ENCODE results near the gene CACNA1D.

The CACNA1D gene

DNA sequence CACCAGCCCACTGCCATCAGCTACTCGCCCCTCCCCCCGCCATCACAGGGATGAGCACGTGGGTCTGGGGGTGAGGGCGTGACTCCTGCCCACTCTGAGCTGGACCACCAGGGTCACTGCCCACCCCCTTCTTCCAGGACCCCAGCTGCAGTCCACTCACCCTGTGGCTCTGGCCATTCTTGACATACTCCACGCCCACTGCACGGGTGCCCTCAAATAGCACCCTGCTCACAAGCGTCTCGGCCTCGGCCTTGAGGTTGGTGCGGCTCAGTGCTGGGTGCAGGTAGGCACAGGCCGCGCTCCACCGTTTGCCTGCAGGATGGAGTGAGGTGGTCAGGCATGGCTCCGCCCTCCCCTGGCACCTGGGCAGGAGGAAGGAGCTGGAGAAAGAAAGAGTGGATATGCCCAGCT is 327.9 kb downstream of the CACNA1D start:
- DNase-seq (ENCODE audit: low read depth), result no peak

DNA sequence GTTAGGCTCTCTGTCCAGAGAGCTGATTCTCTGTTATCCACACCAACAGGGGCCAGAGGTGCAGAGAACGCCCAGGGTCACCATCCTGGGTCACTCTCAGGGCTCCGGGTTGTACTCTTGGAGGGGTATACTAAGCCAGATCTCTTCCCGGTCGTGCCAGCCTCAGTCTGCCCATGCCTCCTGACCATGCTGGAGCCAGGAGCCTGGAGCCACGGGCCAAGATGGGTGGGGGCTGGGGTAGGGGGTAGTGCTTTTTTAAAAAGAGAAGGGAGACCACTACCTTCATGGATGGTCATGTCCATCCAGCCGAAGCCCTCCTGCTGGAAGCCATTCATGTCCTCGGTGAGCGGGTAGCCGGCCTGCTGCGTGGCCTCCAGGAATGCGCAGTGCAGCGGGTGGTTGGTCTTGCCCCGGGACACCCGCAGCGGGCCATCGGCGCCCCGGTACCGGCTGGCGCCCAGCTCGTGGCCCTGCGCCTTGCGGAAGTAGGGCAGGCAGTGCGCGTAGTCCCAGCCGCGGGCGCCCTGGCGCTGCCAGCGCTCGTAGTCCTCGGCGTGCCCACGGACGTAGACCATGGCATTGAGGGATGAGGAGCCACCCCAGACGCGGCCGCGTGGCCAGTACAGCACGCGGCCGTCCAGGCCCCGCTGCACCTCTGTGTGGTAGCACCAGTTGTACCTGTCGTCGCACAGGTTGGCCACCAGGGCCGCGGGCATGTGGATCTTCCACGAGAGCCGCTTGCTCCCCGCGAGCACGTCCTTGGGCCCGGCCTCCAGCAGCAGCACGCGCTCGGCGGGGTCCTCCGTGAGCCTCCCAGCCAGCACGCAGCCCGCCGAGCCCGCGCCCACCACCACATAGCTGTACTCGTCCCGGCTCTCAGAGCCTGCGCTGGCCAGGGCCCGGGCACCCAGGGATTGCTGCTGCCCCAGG is 328.9 kb downstream of the CACNA1D start:
- DNase-seq (ENCODE audit: low read depth), result no peak

DNA sequence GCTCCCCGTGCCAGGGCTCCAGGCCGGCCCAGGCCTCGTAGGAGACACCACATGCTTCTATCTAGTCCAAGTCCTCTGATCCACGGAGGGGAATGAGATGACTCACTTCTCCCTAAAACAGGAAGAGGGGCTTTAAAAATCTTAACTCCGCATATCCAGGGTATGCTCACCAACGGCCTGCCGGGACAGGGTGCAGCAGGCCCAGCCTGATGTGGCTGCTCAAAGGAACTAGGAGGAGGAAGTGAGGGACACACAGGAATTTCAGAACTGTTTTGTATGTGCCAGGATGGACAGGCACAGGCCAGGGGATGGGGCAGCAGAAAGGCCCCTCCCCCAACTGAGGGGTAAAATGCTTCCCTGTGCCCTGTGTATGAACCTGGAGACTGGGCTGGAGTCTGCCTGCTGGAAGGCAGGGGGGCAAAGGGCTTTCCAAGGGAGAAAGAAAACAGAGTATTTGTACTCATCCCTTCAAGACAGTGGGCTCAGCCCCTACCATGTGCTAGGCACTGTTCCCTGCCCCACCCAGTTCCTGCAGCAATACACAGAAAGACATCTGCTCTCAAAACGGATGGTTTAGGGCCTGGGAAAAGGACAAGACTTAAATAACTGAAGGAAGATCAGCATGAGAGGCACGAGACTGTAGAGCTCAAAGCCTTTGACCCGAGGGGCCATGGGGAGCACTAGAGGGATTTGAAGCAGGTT is 329.7 kb downstream of the CACNA1D start:
- no peak for DNase-seq (ENCODE audit: low read depth)

DNA sequence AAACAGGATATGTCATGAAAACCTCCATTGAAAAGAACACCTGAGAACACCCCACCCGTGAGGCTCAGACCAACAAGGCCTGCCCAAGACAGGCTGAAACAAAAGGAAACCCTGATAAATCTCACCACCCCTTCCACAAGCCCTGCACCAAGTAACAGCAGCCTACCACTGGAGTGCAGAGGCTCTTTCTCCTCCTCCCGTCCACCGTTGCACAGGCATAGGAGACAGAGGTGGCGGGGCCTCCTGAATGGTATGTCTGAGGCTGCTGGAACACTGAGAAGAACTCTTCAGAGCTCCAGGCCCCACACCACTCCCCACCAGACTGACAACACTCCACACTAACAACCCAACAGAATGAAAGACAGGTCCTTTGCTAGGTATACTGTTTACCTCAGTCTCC is 330.4 kb downstream of the CACNA1D start:
- DNase-seq (ENCODE audit: low read depth), result no peak

DNA sequence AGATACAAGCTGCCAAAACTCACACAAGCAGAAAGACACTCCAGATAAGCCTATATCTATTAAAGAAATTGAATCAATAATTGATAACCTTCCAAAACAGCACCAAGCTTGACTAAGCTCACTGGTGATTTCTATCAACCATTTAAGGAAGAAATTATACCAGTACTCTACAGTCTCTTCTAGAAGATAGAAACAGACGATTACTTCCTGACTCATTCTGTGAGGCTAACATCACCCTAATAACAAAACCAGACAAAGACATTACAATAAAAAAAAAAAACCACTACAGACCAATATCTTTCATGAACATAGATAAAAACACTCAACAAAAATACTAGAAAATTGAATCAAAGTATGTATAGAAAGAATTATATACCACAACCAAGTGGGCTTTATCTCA is 331.6 kb downstream of the CACNA1D start:
- DNase-seq (ENCODE audit: low read depth), result no peak

DNA sequence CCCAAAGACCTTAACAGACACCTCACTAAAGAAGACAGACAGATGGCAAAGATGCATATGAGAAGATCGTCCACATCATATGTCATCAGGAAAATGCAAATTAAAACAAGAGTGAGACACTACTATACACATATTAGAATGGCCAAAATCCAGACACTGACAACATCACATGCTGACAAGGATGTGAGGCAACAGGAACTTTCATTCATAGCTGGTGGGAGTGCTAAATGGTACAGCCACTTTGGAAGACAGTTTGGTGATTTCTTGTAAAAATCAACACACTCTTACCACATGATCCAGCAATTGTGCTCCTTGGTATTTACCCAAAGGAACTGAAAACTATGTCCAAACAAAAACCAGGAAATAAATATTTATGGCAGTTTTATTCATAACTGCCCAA is 334.2 kb downstream of the CACNA1D start:
- no peak for DNase-seq (ENCODE audit: low read depth)

DNA sequence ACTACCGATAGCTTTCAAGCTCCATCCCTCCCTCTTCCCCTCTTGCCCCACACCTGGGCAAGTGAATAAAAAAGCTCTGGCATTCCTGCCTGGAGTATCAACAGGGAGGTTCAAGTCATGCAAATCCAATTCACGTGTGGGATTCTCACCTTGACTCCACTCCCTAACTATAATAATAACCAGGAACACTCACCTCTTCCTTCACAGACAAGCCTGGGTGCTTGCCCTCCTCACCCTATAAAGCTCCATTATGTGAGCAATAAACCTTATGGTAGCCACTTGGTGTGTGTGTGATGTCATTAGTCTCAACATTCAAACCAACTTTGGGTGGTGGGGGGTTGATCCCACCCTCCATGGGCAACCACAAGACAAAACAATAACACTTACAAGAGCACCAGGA is 335.2 kb downstream of the CACNA1D start:
- DNase-seq (ENCODE audit: low read depth), result no peak

DNA sequence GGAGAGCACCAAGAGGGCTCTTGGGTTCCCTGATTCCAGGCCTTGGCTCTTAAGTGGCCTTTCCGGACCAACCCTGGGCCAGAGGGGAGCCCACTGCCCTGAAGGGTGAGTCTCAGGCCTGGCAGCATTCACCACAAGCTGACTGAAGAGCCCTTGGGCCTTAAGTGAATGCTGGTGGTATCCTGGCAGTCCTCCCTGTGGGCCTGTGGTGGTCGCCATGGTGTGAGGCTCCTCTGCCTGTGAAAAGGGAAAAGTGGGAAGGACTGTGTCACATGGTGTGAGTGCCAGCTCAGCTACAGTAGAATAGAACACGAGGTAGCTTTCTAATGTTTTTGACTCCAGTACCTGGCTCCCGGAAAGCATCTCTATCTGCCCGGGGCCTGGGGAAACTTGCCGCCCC is 336.5 kb downstream of the CACNA1D start:
- no peak for DNase-seq (ENCODE audit: low read depth)

DNA sequence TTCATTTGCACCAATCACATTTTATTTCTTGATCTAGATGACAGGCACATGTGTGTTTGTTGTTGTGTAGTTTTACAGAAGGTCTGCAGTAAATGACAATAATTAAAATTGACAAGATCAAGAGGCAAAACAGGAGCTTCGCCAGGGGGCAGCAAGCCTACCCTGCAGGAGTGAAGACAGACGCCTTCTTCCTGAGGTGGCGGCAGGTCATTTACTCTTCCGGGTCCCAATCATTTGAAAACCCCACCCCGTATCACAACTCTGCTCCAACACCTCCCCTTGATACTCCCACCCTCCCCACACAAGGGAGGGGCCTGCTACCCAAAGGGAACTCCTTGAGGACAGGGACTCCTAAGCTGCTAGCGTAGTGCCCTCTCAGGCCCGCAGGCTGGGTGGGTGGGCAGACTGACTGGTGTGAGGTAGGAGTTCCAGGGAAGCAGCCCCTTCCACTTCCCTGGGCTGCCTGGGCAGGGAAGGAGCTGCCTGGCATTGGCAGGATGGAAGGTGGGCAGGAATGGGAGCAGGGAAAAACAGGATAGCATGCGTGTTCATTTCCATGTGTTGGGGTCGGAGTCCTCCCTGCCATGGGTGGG is 338.7 kb downstream of the CACNA1D start:
- no peak for DNase-seq (ENCODE audit: low read depth)

DNA sequence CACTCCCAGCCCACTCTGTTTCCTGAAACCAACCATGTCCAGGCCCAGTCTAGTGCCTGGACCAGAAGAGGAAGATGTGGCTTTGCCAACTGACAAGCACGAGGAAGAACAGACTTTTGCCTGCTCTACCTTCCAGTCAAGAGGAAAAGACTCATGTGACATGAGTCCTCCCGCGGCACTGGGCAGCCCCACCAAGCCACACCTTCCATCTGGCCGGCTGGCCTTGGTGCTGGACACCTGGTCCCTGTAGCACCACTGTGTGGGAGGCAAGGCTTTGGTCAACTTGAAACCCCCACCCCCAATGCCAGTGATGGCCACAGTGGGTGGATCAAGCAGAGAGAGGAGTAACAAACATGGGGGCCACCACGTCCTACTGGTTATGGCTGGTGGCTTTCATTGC is 339.3 kb downstream of the CACNA1D start:
- no peak for DNase-seq (ENCODE audit: low read depth)

DNA sequence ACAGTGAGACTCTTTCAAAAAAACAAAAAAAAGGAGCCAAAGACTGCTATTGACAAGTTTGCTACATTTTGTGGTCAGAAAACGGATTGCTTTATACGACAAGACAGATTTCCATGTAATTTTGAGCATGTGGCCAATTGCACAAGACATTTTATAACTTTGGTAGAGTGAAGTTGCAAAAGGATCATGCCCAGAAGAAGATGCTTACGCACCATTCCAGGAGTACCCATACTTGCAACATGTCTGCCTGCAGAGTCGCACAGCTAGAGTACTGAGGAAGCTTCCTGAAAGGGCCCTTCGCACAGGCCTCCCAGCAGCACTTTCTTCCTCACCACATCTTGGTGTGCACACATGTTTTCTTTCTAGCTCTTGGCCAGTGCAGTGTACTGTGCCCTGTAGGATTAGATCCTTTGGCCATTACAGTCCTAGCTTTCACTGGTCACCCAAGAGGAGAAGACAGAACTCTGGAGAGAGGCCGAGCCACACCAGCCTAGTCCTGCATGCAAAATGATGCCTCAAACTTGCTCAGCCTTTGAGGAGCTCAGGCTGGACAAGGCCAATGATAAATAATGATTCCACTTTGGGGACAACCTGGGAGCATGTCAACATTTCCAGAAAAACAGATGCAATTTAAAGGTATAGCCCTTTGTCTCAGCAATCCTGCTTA is 340.2 kb downstream of the CACNA1D start:
- DNase-seq (ENCODE audit: low read depth), result no peak

DNA sequence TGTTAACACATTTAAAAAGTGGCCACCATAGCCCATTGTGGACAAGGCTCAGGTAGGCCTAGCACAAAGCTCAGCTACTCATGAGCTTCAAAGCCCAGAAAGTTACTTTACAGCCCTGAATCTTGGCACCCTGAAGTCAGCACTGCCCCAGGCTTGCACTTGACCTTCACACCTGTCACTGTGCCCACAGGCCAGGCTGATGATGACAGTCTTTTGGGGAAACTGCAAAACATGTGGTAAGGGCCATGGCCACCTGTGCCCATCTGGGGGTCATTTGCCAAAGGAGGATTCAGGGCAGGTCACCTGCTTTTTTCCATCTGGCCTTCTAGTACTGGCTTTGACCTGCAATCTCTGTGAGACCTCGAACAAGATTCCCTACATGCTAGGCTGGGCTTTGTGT is 340.8 kb downstream of the CACNA1D start:
- DNase-seq (ENCODE audit: low read depth), result no peak

DNA sequence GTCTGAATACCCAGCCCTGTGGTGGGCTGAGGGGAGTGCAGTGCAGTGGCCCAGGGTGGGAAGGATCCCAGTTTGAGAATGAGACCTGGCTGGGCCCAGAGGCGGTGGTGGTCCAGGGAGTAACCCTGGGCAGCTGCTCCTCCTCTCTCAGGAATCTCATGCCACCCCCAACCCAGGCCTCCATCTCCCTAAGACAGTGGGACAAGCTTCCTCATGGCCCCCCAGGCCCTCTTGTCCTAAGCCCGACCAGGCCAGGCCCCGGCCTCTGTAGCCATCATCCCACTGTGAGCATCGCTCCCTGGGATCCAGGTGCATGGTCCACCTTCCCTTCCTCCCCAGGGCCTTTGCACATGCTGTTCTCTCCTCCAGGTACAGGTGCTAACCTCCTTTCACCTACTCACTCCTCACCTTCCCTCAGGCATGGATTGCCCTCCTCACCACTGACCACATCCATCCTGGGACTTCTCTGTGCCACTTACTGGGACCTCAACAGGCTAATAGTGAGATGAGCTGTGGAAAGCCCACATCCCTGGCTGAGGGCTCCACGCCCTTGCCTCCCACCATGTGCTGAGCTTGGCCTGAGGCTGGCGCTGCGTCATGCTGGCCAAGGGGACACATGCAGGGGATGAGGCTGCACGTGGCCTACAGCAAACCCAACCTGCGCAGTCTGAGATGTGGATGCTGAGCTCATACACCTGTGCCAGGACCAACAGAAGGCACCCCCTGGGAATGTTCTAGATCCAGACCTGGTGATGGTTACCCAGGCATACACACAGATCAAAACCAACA is 341.9 kb downstream of the CACNA1D start:
- DNase-seq (ENCODE audit: low read depth), result no peak

DNA sequence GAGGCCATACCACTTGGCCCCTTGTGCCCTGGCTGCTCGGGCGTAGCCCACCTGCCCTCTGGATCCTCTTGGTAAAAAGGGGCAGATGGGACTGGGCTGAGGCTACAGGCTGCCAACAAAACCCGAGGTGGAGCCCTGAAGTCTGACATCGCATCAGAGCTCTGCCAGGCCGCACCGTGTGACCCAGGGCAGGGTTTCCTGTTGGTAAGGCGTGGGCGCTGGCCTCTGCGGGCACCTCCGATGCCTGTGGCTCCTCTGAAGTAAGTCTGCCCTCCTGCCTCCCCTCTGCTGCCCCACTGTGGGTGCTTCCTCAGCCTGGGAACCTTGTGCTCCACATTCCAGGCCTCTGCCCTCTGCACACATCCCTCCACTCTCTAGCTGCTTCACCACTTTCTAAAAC is 342.9 kb downstream of the CACNA1D start:
- no peak for DNase-seq (ENCODE audit: low read depth)

DNA sequence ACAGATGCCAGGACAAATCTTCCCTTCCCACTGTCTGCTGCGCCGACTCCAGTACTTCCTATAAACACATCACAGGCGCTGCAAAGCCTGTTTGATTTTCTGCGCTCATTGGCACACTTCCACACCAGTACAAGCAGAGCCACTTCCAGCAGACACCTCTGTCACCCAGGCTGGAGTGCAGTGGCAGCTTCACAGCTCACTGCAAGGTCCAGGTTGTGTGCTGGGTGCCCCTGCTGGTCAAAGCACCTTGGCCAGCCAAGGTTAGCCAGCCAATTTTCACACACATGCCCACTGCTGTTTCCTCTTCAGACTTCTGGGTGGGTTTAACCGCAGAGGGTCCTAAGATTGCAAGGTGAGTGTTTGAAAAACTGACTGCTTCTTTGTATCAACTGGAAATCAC is 346.9 kb downstream of the CACNA1D start:
- no peak for DNase-seq (ENCODE audit: low read depth)

DNA sequence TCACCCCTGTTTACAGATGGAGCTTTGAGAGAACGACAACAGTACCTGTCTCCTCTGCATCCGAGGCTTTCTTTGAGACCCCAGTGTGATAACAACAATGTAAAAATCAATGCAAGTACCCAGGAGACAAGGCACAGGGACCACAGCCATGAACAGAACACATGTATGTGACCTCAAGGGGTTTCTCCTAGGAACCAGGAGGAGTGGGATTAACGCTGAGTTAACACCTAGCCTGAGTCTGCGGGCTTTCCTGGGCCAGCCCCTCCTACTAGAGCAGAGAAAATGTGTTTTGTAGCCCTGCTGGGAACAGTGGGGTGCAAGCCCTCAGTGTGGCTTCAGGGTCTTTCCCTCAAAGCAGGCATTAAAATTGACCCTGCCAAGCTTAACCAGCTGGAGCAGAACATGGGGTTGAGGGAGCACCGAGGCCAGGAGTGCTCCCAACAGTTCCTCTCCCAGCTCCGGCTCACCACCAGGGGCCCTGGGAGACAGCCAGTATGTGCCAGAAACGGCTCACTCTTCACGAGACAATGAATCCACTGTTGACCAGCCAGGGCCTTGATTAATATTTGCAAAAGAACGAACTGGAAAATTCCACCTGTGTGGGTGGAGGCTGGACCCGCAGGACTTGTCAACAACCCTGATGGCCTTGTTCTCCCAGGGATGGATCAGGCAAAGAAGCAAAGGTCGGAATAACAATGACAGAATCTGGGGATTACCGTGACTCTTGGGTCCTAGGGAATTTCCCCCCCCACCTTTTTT is 348.2 kb downstream of the CACNA1D start:
- DNase-seq (ENCODE audit: low read depth), result no peak

DNA sequence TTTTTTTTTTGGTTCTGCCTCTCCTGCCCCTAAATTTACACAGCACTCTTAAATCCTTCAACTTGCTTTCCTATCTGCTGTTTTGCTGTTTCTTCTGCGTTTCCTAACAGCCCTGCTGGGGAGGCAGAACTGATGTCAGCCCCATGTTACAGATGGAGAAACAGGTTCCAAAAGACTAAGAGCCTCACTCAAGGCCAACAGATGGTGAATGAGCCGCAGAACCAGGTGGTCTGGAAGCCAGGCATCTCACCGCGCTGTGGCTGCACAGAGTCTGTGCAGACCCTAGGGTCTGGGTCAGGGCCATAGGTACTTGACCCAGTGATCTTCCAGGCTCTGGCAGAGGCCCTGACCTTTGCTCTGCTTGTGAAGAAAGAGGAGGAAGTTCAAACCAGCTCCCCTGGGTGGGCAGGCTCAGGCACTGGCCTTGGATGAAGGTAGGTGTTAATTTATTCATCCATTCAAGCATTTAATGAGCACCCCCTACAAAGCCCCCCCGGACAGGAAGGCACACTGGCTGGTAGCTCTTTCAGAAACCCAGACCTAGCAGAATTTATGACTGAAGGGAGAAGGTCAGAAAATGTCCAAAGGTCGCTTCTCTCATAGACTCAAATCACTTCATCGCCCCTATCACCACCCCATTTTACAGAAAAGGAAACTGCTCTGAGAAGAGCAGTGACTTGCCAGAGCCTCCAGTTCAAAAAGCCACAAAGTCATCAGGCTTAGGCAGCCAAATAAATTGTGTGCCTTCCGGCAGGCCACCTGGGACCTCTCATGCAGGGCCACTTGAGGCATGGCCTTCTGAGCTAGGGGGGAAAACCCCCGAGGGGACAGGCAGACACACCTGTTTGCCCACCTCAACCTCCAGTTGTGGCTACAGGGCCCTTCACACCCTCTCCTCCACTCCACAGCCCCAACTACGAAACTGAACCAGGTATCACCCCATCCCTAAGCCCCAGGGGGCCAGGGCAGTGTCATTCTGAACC is 349.1 kb downstream of the CACNA1D start:
- DNase-seq (ENCODE audit: low read depth), result no peak

DNA sequence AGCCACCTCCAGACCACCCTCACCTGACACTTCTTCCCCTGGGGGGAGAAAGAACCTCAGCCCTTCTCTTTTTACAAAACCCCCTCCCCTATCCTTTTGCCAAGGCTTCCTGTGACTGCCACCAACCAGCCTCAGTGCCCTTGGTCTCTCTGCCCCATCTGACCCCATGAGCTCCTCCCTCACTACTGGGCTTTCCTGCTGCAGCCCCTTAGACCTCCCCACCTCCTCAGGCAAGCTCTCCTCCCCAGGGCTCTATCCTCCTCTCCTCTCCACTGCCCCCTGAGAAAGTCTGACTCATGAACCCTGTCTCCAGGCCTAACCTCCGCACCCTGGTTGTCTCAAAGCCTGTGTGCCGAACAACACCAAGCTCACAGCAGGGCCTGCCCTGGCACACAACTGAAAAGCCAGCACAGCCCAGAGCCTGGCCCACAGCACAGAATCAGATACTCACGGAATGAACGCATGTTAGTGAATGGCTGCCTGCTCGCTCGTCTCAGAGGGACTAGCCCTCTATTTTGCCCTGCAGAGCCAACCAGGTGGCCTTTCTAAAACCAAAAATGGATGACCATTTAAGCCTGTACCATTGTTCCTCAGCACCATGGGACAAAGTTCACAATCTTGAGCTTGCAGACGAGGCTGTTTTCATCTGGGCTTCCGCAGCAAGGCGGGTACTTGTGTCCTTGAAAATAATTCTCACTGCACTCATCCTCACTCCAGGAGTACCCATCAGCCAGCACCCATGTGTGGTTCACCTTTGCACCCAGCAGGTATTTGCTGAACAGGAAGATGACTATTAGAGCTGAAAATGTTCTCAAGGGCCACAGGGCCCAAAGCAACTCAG is 350.1 kb downstream of the CACNA1D start:
- no peak for DNase-seq (ENCODE audit: low read depth)
